Measurements from ENCODE around the gene TBC1D14. TPM values are rescaled to one million over a fixed set of nuclear protein-coding genes. Genes with fewer than 3 reads are reported as not detected.

Gene TBC1D14
- total and polyA plus RNA-seq, 9 of the 15 experiments (the other 6 are each of a cell fraction or from before 2014, with no cell fraction given) = 2.1 to 59.6 (median 44.8) TPM

- TF ChIP-seq HINFP (tag; conservative IDR thresholded peaks at IDR 0.05; ENCODE audit: low read depth) (0 out of 2 replicates have a peak, but pooled peaks have one; percentile 29), SMAD4 (CRISPR knock-in tag; conservative IDR thresholded peaks at IDR 0.05) (peak; percentile 73), ZNF511 (CRISPR knock-in tag; IDR thresholded peaks at IDR 0.05) (no peak), SMARCA4 (IDR thresholded peaks at IDR 0.05) (peak; percentile 73; the same call in 1 of the 2 replicates), ZNF592 (IDR thresholded peaks at IDR 0.05) (peak; percentile 99), U2AF2 (optimal IDR thresholded peaks at IDR 0.05; ENCODE audit: low read depth, low read length) (no peak), C11orf30 (IDR thresholded peaks at IDR 0.05; ENCODE audit: low read depth) (peak; percentile 89), ZBTB11 (CRISPR knock-in tag; IDR thresholded peaks at IDR 0.05) (peak in 1 of 3 experiments; percentile 34; a peak in 1 of 6 replicates), ARID1B (IDR thresholded peaks at IDR 0.05) (peak; percentile 43; the same call in 1 of the 2 replicates), HMGN3 (IDR thresholded peaks at IDR 0.05; ENCODE audit: borderline replicate concordance, extremely low read depth, insufficient read length, low read depth, low read length) (no peak), MYC (IDR thresholded peaks at IDR 0.05; ENCODE audit: low read depth, low read length) (peak; percentile 78), MYC (CRISPR knock-in tag; IDR thresholded peaks at IDR 0.05; ENCODE audit: borderline replicate concordance, low read depth) (peak; percentile 68; the same call in 1 of the 2 replicates), HDAC1 (IDR thresholded peaks at IDR 0.05) (peak in 1 of 2 experiments; percentile 60; a peak in 1 of 4 replicates), RBBP5 (IDR thresholded peaks at IDR 0.05; ENCODE audit: borderline replicate concordance, insufficient read depth, low read length, poor library complexity, severe bottlenecking) (no peak), ZNF384 (IDR thresholded peaks at IDR 0.05; ENCODE audit: low read depth, low read length) (peak; percentile 94), BHLHE40 (IDR thresholded peaks at IDR 0.05; ENCODE audit: low read length) (peak; percentile 51; the same call in 1 of the 2 replicates), BRD4 (IDR thresholded peaks at IDR 0.05) (no peak)
These were observed 16.1 kb upstream of the TBC1D14 start (continued) for GRCh38 chr4:6893449-6894085.

All from K562 (cell line).